ENCODE measurements around the gene MROH2A. TPM values are rescaled to one million over a fixed set of nuclear protein-coding genes. Genes with fewer than 3 reads are reported as not detected.

The MROH2A gene
- total RNA-seq, 1 donor from 2014 or later = not detected

DNA sequence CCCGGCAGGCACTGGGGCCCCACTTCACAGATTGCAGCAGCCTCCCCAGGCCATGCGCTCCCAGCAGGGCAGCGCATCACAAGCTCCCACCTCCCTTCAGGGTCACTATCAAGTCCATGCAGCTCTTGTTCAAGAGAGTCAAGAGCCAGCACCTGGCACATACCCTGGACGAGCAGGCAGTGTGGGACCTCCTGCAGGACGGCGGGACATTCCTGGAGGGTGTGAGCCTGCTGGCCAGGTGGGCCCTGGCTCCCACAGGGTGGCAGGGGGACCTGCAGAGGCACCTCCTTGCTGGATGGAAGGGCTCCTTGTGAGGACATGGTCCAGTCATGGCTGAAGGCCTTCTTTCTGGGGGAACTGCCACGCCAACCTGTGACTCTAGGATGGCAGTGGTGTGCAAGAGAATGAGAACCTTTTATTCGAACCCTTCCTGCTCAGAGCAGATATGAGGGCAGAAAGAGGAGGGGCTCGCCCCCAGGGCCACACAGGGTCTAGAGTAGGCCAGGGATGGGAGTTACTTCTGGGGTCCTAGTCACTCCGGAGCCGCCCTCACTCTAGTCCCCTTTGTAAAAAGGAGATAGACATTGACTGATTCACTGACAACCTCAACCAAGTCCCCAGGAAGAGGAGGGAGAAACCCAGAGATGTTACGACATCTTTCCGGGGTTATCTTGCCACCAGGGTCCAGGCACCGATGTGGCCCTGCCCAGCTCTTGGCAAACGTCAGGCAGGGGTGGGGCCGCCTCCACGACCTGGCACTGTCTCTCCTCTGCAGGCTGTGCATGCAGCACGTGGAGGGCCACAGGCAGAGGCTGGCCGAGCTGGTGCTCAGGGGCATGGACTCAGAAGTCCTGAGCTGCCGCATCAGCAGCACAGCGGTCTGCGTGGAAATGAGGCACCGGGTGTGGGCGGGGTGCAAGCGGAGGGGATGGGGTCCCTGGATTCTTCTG, 44.9 kb downstream of the MROH2A start:
- TF ChIP-seq, protein P1, sequence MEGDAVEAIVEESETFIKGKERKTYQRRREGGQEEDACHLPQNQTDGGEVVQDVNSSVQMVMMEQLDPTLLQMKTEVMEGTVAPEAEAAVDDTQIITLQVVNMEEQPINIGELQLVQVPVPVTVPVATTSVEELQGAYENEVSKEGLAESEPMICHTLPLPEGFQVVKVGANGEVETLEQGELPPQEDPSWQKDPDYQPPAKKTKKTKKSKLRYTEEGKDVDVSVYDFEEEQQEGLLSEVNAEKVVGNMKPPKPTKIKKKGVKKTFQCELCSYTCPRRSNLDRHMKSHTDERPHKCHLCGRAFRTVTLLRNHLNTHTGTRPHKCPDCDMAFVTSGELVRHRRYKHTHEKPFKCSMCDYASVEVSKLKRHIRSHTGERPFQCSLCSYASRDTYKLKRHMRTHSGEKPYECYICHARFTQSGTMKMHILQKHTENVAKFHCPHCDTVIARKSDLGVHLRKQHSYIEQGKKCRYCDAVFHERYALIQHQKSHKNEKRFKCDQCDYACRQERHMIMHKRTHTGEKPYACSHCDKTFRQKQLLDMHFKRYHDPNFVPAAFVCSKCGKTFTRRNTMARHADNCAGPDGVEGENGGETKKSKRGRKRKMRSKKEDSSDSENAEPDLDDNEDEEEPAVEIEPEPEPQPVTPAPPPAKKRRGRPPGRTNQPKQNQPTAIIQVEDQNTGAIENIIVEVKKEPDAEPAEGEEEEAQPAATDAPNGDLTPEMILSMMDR (IDR thresholded peaks at IDR 0.05; ENCODE audit: partially characterized antibody, unreplicated experiment) = no peak
- no peak overlapping the region for H3K4me3 Mint-ChIP-seq (ENCODE audit: unreplicated experiment)
- no peaks in the 10 kb centered on the region for H3K4me1 Mint-ChIP-seq (ENCODE audit: low read depth, unreplicated experiment)
- H3K9me3 Mint-ChIP-seq (ENCODE audit: unreplicated experiment) = peaks cover 3% of the 10 kb centered on the region
- no peaks in the 10 kb centered on the region for H3K36me3 Mint-ChIP-seq (ENCODE audit: unreplicated experiment)
- H3K27ac Mint-ChIP-seq (ENCODE audit: unreplicated experiment) = no peak overlapping the region
- DNase-seq = no peak
- peaks cover 7% of the 10 kb centered on the region for H3K27me3 Mint-ChIP-seq (ENCODE audit: unreplicated experiment)

DNA sequence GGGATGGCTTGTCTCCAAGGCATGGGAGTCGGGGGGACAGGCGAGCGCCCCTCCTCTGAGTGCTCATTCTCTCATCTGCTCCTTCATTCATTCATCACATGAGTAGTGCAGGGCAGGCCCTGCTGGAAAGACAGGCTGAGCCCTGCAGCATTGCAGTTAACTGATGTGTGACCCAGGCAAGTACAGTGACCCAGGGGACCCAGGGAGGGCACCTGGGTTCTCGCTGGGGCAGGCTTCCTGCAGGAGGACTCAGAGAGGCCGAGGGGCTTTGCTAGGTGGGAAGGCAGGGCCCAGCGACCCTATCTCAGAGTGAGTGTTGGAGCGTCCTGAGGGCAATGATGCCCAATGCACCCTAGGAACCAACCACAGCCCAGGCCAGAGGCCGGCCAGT, 45.6 kb downstream of the MROH2A start:
- H3K27ac Mint-ChIP-seq (ENCODE audit: unreplicated experiment) = no peak overlapping the region
- no peaks in the 10 kb centered on the region for H3K36me3 Mint-ChIP-seq (ENCODE audit: unreplicated experiment)
- peaks cover 3% of the 10 kb centered on the region for H3K9me3 Mint-ChIP-seq (ENCODE audit: unreplicated experiment)
- no peak overlapping the region for H3K4me3 Mint-ChIP-seq (ENCODE audit: unreplicated experiment)
- H3K4me1 Mint-ChIP-seq (ENCODE audit: low read depth, unreplicated experiment) = no peaks in the 10 kb centered on the region
- H3K27me3 Mint-ChIP-seq (ENCODE audit: unreplicated experiment) = peaks cover 7% of the 10 kb centered on the region
- no peak for DNase-seq
- TF ChIP-seq, protein P1 (IDR thresholded peaks at IDR 0.05; ENCODE audit: partially characterized antibody, unreplicated experiment) = no peak

DNA sequence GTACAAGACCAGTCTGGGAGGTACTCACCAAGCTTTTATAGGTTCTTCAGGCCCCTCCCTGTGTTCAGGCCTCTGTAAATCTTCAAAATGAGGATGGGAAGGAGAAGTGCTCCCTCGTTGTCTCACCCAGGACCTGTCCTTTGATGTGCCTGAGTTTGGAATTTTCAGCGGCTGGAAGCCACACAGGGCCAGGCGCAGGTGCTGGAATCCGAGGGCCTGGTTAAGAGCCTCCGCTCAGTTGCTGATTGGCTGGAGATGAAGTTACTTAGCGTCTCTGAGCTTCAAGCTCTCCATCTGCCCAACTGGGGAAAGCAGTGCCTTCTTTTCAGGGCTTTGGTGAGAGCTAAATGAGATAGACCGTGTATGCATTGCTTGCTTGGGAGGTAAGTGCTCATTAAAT, 46.2 kb downstream of the MROH2A start:
- peaks cover 3% of the 10 kb centered on the region for H3K9me3 Mint-ChIP-seq (ENCODE audit: unreplicated experiment)
- H3K27ac Mint-ChIP-seq (ENCODE audit: unreplicated experiment) = no peak overlapping the region
- H3K4me1 Mint-ChIP-seq (ENCODE audit: low read depth, unreplicated experiment) = no peaks in the 10 kb centered on the region
- H3K27me3 Mint-ChIP-seq (ENCODE audit: unreplicated experiment) = peaks cover 5% of the 10 kb centered on the region
- no peaks in the 10 kb centered on the region for H3K36me3 Mint-ChIP-seq (ENCODE audit: unreplicated experiment)
- no peak overlapping the region for H3K4me3 Mint-ChIP-seq (ENCODE audit: unreplicated experiment)
- TF ChIP-seq, protein P1 (IDR thresholded peaks at IDR 0.05; ENCODE audit: partially characterized antibody, unreplicated experiment) = no peak
- DNase-seq = no peak

DNA sequence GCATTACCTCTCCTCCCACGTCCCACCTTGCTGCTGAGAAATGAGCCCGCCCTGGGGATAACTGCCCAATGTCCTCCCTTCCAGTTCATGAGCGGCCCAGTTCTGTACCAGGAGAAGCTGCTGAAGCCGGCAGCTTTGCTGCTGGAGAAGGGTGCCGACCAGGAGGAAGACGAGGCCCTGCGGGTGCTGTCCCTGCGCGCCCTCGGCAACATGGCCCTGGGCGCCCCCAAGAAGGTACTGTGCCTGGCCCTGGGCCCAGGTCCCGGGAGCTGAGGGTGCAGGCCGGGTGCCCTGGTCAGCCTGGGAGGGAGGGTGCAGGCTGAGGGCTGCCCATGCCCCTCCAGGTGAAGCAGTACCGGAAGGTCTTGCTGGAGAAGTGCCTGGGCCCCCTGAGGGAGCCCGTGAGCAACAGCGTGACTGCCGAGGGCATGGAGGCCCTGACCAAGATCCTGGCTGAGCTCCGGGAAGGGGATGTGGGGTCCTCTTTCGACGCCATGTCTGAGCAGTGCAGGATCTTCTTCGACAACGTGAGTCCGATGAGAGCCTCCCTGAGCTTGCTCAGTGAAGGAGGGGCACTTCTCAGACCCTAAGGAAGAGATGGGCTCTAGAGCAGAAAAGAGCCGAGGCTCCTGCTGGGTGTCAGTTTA, 50.5 kb downstream of the MROH2A start:
- Mint-ChIP-seq H3K27me3 (ENCODE audit: unreplicated experiment) (no peaks in the 10 kb centered on the region), H3K4me1 (ENCODE audit: low read depth, unreplicated experiment) (peaks cover 6% of the 10 kb centered on the region), H3K27ac (ENCODE audit: unreplicated experiment) (no peak overlapping the region), H3K4me3 (ENCODE audit: unreplicated experiment) (no peak overlapping the region), H3K9me3 (ENCODE audit: unreplicated experiment) (peaks cover 1% of the 10 kb centered on the region), H3K36me3 (ENCODE audit: unreplicated experiment) (no peaks in the 10 kb centered on the region)
- TF ChIP-seq, protein P1 (IDR thresholded peaks at IDR 0.05; ENCODE audit: partially characterized antibody, unreplicated experiment) = no peak
- no peak for DNase-seq

All from glutamatergic neuron (in vitro differentiated cells).